HG03469 (cell line): ENCODE measurements around the gene C2orf68.
"Not testable (repeated sequence)": the region's sequence is repeated elsewhere in the genome, so short reads cannot be mapped to it uniquely, and the experiment has no call there.

Experiments used
- ATAC-seq: cut with Tn5 transposase; IDR thresholded peaks from one replicate; pipeline ENCODE4 v1.9.1; 2021; ENCODE audit warnings: mild to moderate bottlenecking, moderate library complexity, moderate number of reproducible peaks; ENCODE audit not compliant: unreplicated experiment

The C2orf68 gene

GRCh38 chr2:85583667-85584353, 28.1 kb downstream of the C2orf68 start:
- ATAC-seq, result no peak

DNA sequence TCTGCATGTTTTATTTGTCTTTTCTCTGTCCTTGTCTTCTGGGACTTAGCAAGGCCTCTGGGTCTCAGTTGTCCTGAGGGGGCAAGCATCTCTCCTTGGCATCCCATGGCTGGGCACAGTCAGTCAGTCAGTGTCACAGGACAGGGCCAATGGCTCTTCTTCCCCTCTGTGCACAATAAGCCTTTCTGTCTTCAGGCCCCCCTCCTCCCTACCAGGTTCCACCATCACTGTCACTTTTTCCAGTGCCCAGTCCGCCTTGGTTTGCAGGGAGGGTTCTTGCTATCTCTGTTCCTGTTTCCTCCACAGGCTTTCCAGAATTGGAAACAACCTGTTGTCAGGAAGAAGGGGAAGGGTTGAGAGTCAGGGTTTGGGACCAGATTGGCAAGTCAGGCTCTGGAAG, 29.4 kb downstream of the C2orf68 start:
- ATAC-seq, result no peak

- ATAC-seq, result no peak
Observed at GRCh38 chr2:85580206-85580605, 31.7 kb downstream of the C2orf68 start.

- ATAC-seq, result no peak
Observed at GRCh38 chr2:85579266-85579935, 32.5 kb downstream of the C2orf68 start.

GRCh38 chr2:85578243-85579180, 33.4 kb downstream of the C2orf68 start:
- ATAC-seq, result no peak

- ATAC-seq, result peak; percentile 47
Observed at GRCh38 chr2:85577386-85578242, 34.3 kb downstream of the C2orf68 start, which contains the start of gene VAMP8. VAMP8 (plus strand) TSS chr2:85577586; CDS start chr2:85577647, 61 bp downstream.

- ATAC-seq, result no peak
Observed at GRCh38 chr2:85577063-85577385, 34.8 kb downstream of the C2orf68 start.

DNA sequence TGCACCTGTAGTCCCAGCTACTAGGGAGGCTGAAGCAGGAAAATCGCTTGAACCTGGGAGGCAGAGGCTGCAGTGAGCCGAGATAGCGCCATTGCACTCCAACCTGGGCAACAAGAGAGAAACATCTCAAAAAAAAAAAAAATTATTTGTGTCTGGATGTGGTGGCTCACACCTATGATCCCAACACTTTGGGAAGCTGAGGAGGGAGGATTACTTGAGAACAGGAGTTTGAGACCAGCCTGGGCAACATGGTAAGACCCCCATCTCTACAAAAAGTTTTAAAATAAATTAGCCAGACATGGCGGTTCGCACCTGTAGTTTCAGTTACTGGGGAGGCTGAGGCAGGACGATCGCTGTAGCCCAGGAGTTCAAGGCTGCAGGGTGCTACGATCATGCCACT, 36.1 kb downstream of the C2orf68 start:
- no peak for ATAC-seq

GRCh38 chr2:85566265-85566664, 45.6 kb downstream of the C2orf68 start:
- no peak for ATAC-seq

GRCh38 chr2:85564144-85564563, 47.7 kb downstream of the C2orf68 start:
- ATAC-seq, result no peak

- ATAC-seq, result peak; percentile 87
Observed at GRCh38 chr2:85561280-85562212, 50.3 kb downstream of the C2orf68 start, which contains the start of gene GGCX. GGCX (minus strand) TSS chr2:85561493; CDS start chr2:85561428, 65 bp downstream.

GRCh38 chr2:85560812-85561279, 51.0 kb downstream of the C2orf68 start:
- peak; percentile 12 for ATAC-seq

GRCh38 chr2:85560403-85560726, 51.5 kb downstream of the C2orf68 start:
- not testable (repeated sequence) for ATAC-seq

DNA sequence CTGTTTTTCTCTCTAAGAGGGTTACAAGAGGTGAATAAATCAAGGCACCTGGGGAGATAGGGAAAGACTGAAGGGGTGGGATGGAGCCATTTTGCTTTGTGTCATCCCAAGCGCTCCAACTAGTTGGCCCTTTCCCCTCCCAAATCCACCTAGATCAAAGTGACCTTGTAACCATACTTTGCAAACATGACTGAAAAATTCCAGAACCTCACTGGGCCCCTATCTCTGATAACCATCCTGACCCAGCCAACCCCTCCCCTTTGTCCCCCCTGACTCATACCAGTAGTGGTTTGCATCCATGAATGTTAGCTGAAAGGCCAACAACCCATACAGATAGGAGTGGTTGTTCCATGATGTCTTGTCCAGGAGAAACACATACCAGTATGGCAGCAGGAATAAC, 53.7 kb downstream of the C2orf68 start:
- ATAC-seq, result no peak

DNA sequence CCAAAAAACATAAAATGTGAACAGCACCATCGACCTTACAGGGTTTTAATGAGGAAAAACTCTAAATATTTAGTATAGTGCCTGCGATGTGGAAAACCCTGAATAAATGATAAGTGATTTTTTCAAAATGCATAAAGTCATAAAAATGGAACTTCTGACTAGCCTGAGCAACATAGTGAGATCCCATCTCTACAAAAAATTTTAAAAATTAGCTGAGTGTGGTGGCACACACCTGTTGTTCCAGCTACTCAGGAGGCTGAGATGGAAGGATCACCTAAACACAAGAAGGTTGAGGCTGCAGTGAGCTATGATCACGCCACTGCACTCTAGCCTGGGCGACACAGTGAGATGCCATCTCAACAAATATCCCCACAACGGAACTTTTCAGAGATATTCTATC, 54.7 kb downstream of the C2orf68 start:
- ATAC-seq, result no peak
